ENCODE measurements around the gene TMEM175.

DNA sequence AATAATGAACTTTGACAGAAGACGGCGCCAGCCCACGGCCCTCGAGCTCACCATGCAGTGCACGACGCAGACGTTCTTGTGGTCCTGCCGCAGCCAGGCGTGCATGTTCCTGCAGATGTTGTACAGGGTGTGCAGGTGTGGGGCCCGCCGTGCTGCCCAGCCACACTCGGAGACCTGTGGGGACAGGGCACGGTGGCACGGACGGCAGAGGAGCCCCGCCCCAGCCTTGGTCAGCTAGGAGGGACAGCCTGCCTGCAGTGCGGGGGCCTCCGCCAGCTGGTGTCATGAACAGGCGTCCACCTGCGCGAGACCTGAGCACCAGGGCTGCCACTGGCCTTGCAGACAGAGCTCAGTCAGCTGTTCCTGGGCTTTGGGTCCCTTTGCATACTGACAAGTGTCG is 49.6 kb upstream of the TMEM175 start:
- TF ChIP-seq FOXM1 (IDR thresholded peaks at IDR 0.05; ENCODE audit: borderline replicate concordance) (no peak), SP1 (IDR thresholded peaks at IDR 0.05) (no peak), NFRKB (IDR thresholded peaks at IDR 0.05) (no peak)

Data from HEK293T (cell line).